Neural progenitor cell (in vitro differentiated cells): ENCODE data around the gene GASK1A. TPM values are rescaled to one million over a fixed set of nuclear protein-coding genes. Genes with fewer than 3 reads are reported as not detected.

Experiments used
- DNase-seq: peaks from one replicate; pipeline ENCODE4 v3.0.0-alpha.2; 2016; ENCODE audit warnings: low spot score
- H2AFZ ChIP-seq: fragments of 200-600 bp; sonication (generic); replicated peaks from 2 replicates; pipeline ENCODE4 v1.6.1; 2016; ENCODE audit warnings: antibody characterized with exemption
- H3F3A ChIP-seq: fragments of 200-600 bp; sonication (generic); 2 replicates; pipeline ENCODE4 v1.6.1; 2016; ENCODE audit warnings: antibody characterized with exemption, low read depth
- H3K27ac ChIP-seq: fragments of 200-600 bp; sonication (generic); 2 replicates; pipeline ENCODE4 v1.5.1; 2016; ENCODE audit warnings: mild to moderate bottlenecking
- H3K27me3 ChIP-seq: fragments of 200-600 bp; sonication (generic); 2 replicates; pipeline ENCODE4 v1.6.1; 2016; ENCODE audit warnings: mild to moderate bottlenecking, moderate library complexity
- H3K36me3 ChIP-seq: fragments of 200-600 bp; sonication (generic); 2 replicates; pipeline ENCODE4 v1.5.1; 2016
- H3K4me1 ChIP-seq: fragments of 200-600 bp; sonication (generic); 2 replicates; pipeline ENCODE4 v1.6.1; 2016; ENCODE audit warnings: mixed run types
- H3K4me2 ChIP-seq: fragments of 200-600 bp; sonication (generic); 2 replicates; pipeline ENCODE4 v1.6.1; 2016
- H3K4me3 ChIP-seq: fragments of 200-600 bp; sonication (generic); 2 replicates; pipeline ENCODE4 v1.5.1; 2016
- H3K79me2 ChIP-seq: fragments of 200-600 bp; sonication (generic); 2 replicates; pipeline ENCODE4 v1.6.1; 2016; ENCODE audit warnings: low read depth
- H3K9ac ChIP-seq: fragments of 200-600 bp; sonication (generic); 2 replicates; pipeline ENCODE4 v1.6.1; 2016
- H3K9me3 ChIP-seq: fragments of 200-600 bp; sonication (generic); 2 replicates; pipeline ENCODE4 v1.5.1; 2016; ENCODE audit warnings: low read depth
- H4K20me1 ChIP-seq: fragments of 200-600 bp; sonication (generic); 2 replicates; pipeline ENCODE4 v1.6.1; 2016; ENCODE audit warnings: low read depth
- H3K27ac Mint-ChIP-seq: 3 replicates; pipeline ENCODE4 v1.8.0; 2021; ENCODE audit warnings: mixed read lengths
- H3K27me3 Mint-ChIP-seq: 2 replicates; pipeline ENCODE4 v1.8.0; 2022; ENCODE audit warnings: low read depth, mild to moderate bottlenecking, inconsistent platforms, moderate library complexity, mixed read lengths; ENCODE audit not compliant: insufficient read depth
- H3K36me3 Mint-ChIP-seq: 3 replicates; pipeline ENCODE4 v1.8.0; 2021; ENCODE audit warnings: mixed read lengths
- H3K4me1 Mint-ChIP-seq: 3 replicates; pipeline ENCODE4 v1.8.0; 2021; ENCODE audit warnings: mixed read lengths
- H3K4me3 Mint-ChIP-seq: 3 replicates; pipeline ENCODE4 v1.8.0; 2021; ENCODE audit warnings: mild to moderate bottlenecking, moderate library complexity, mixed read lengths
- H3K9me3 Mint-ChIP-seq: 3 replicates; pipeline ENCODE4 v1.8.0; 2020; ENCODE audit warnings: mixed read lengths
- CTCF ChIP-seq: fragments of 200-600 bp; sonication (generic); IDR thresholded peaks from 2 replicates; pipeline ENCODE4 v1.5.1; 2017; ENCODE audit warnings: antibody characterized with exemption, mild to moderate bottlenecking
- EZH2 ChIP-seq: fragments of 200-600 bp; sonication (generic); IDR thresholded peaks from 2 replicates; pipeline ENCODE4 v1.6.1; 2017; ENCODE audit warnings: antibody characterized with exemption, mild to moderate bottlenecking, moderate library complexity
- EZH2phosphoT487 ChIP-seq: fragments of 200-600 bp; sonication (generic); IDR thresholded peaks from 2 replicates; pipeline ENCODE4 v1.6.1; 2017; ENCODE audit warnings: antibody characterized with exemption
- total RNA-seq: library from RNA; depleted of rRNA; stranded (reverse); fragments of >200 nt; gene quantifications from 2 replicates; pipeline ENCODE4 v1.2.3, GENCODE V29; 2015; ENCODE audit warnings: low replicate concordance

The GASK1A gene
- total RNA-seq, 1 donor from 2014 or later: 3.9 TPM

GRCh38 chr3:43094851-43095250 is 115.7 kb downstream of the GASK1A start:
- no peaks in the 10 kb centered on the region for H3K36me3 ChIP-seq
- H3K27ac Mint-ChIP-seq: peak overlapping the region; percentile 37

GRCh38 chr3:43095370-43095769 is 116.3 kb downstream of the GASK1A start:
- Mint-ChIP-seq H3K27ac (no peak overlapping the region), H3K36me3 (peaks cover under 1% of the 10 kb centered on the region)
- TF ChIP-seq EZH2 (no peak), EZH2phosphoT487 (no peak), CTCF (no peak)

More at GRCh38 chr3:43094851-43095250, 115.7 kb downstream of the GASK1A start:
- peak overlapping the region; percentile 54 for H3K4me2 ChIP-seq
- H4K20me1 ChIP-seq: peaks cover 18% of the 10 kb centered on the region
- no peak overlapping the region for H3K4me3 Mint-ChIP-seq
- H3K9me3 ChIP-seq: no peaks in the 10 kb centered on the region
- H3K4me1 ChIP-seq: peaks cover 27% of the 10 kb centered on the region
- H3K27me3 Mint-ChIP-seq: no peaks in the 10 kb centered on the region
- H3K27ac ChIP-seq: no peak overlapping the region
- H3K36me3 Mint-ChIP-seq: peaks cover 2% of the 10 kb centered on the region
- no peaks in the 10 kb centered on the region for H3F3A ChIP-seq
- no peak overlapping the region for H2AFZ ChIP-seq
- no peak overlapping the region for H3K9ac ChIP-seq
- H3K79me2 ChIP-seq: peaks cover 8% of the 10 kb centered on the region
- peaks cover 11% of the 10 kb centered on the region for H3K4me1 Mint-ChIP-seq
- peak; percentile 44 for DNase-seq
- no peaks in the 10 kb centered on the region for H3K9me3 Mint-ChIP-seq
- no peak for TF ChIP-seq EZH2
- no peak for TF ChIP-seq CTCF
- TF ChIP-seq EZH2phosphoT487: no peak
- H3K4me3 ChIP-seq: no peak overlapping the region
- H3K27me3 ChIP-seq: no peaks in the 10 kb centered on the region

GRCh38 chr3:43096761-43097160 is 117.7 kb downstream of the GASK1A start:
- Mint-ChIP-seq H3K36me3 (no peaks in the 10 kb centered on the region), H3K27me3 (no peaks in the 10 kb centered on the region), H3K4me3 (no peak overlapping the region), H3K9me3 (no peaks in the 10 kb centered on the region), H3K27ac (no peak overlapping the region), H3K4me1 (peaks cover 11% of the 10 kb centered on the region)
- TF ChIP-seq EZH2: no peak
- Histone ChIP-seq H3K79me2 (peaks cover 8% of the 10 kb centered on the region), H3K9ac (no peak overlapping the region), H3K27ac (no peak overlapping the region), H3K36me3 (no peaks in the 10 kb centered on the region), H3K4me3 (no peak overlapping the region), H3K27me3 (no peaks in the 10 kb centered on the region), H4K20me1 (peaks cover 18% of the 10 kb centered on the region), H3K4me2 (no peak overlapping the region), H2AFZ (no peak overlapping the region), H3K9me3 (no peaks in the 10 kb centered on the region), H3F3A (no peaks in the 10 kb centered on the region), H3K4me1 (peaks cover 27% of the 10 kb centered on the region)
- no peak for DNase-seq

More at GRCh38 chr3:43095370-43095769, 116.3 kb downstream of the GASK1A start:
- Histone ChIP-seq H3K27me3 (no peaks in the 10 kb centered on the region), H3K27ac (no peak overlapping the region), H3K4me3 (no peak overlapping the region), H3K9ac (no peak overlapping the region), H4K20me1 (peaks cover 18% of the 10 kb centered on the region), H3K4me1 (peaks cover 27% of the 10 kb centered on the region), H2AFZ (no peak overlapping the region), H3F3A (no peaks in the 10 kb centered on the region), H3K9me3 (no peaks in the 10 kb centered on the region), H3K79me2 (peaks cover 8% of the 10 kb centered on the region), H3K4me2 (no peak overlapping the region), H3K36me3 (no peaks in the 10 kb centered on the region)
- H3K4me1 Mint-ChIP-seq: peaks cover 11% of the 10 kb centered on the region
- no peak overlapping the region for H3K4me3 Mint-ChIP-seq
- no peak for DNase-seq
- H3K9me3 Mint-ChIP-seq: no peaks in the 10 kb centered on the region
- H3K27me3 Mint-ChIP-seq: no peaks in the 10 kb centered on the region

GRCh38 chr3:43097400-43098080 is 118.4 kb downstream of the GASK1A start:
- H3K9me3 ChIP-seq: no peaks in the 10 kb centered on the region

More at GRCh38 chr3:43097400-43098080, 118.4 kb downstream of the GASK1A start:
- Mint-ChIP-seq H3K9me3 (no peaks in the 10 kb centered on the region), H3K27me3 (no peaks in the 10 kb centered on the region), H3K36me3 (no peaks in the 10 kb centered on the region), H3K27ac (no peak overlapping the region), H3K4me1 (peaks cover 11% of the 10 kb centered on the region), H3K4me3 (no peak overlapping the region)
- H2AFZ ChIP-seq: no peak overlapping the region
- no peak for TF ChIP-seq CTCF
- TF ChIP-seq EZH2: no peak
- TF ChIP-seq EZH2phosphoT487: no peak
- no peak overlapping the region for H3K4me2 ChIP-seq
- H3K27me3 ChIP-seq: no peaks in the 10 kb centered on the region
- peaks cover 27% of the 10 kb centered on the region for H3K4me1 ChIP-seq
- no peak overlapping the region for H3K9ac ChIP-seq
- no peaks in the 10 kb centered on the region for H3F3A ChIP-seq
- no peak overlapping the region for H3K4me3 ChIP-seq
- DNase-seq: no peak
- H3K79me2 ChIP-seq: peaks cover 8% of the 10 kb centered on the region
- no peak overlapping the region for H3K27ac ChIP-seq
- no peaks in the 10 kb centered on the region for H3K36me3 ChIP-seq
- H4K20me1 ChIP-seq: peaks cover 18% of the 10 kb centered on the region
